ENCODE results near the gene SH3D19.
A peak's percentile ranks its signal among the peaks of the same experiment; 100 is the strongest.
"Not testable (repeated sequence)": the region's sequence is repeated elsewhere in the genome, so short reads cannot be mapped to it uniquely, and the experiment has no call there.

The SH3D19 gene

DNA sequence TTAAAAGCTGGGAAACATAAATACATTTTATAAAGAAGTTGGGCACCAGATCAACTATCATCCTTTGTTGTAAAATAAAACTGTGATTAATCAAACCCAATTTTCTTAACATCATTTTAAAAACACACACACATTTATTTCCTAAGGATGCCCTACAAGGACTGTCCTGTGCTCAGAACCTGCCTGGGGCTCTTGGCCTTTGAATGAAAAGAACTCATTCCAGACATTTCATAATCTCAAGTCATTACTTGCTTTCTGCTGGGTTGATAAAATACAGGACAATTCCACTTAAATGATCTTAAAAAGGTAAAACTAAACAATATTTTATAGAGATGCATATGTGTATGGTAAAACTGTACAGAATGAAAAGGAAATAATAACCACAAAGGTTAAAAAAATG, 2.8 kb downstream of the SH3D19 start:
- no peak for FAIRE-seq

GRCh38 chr4:151322161-151322560, 3.2 kb downstream of the SH3D19 start:
- not testable (repeated sequence) for DNase-seq (ENCODE audit: low spot score); FAIRE-seq

More for the DNA sequence above, 2.8 kb downstream of the SH3D19 start:
- no peak for DNase-seq (ENCODE audit: low spot score)

- no peak for FAIRE-seq
- DNase-seq (ENCODE audit: low spot score) = no peak
Observed at GRCh38 chr4:151321586-151321985, 3.8 kb downstream of the SH3D19 start.

GRCh38 chr4:151319490-151319889, 5.9 kb downstream of the SH3D19 start:
- FAIRE-seq = no peak
- no peak for DNase-seq (ENCODE audit: low spot score)

DNA sequence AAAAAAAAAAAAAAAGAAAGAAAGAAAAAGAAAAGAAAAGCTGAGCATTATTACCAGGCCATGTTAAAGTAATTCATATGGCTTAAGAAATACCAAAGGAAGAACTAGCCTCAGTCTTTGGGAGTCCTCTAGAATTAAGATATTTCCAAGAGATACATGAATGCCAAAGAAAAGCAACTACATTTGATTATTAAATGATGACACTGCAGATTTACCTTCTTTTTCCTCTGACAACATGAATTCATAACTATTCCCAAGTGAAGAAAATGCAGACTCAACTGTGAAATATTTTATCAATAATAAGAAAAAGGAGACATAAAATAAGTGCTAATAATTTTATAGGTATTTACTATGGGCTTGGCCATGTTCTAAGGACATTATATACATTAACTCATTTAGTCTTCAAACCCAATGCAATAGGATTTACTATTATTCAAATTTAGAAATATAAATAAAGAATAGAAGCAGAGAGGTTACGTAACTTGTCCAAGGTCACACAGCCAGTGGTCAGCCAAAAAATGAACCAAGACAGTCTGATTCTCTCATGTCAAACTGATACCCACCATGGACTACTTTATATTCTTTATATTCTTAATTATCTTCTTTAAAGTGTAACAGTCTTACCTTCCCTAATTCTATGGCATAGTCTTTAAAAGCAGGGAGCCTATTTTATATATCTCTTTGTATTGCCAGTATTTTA, 6.9 kb downstream of the SH3D19 start:
- FAIRE-seq = no peak

GRCh38 chr4:151316645-151317044, 8.8 kb downstream of the SH3D19 start:
- FAIRE-seq = no peak
- no peak for DNase-seq (ENCODE audit: low spot score)

More for the DNA sequence above, 6.9 kb downstream of the SH3D19 start:
- no peak for DNase-seq (ENCODE audit: low spot score)

DNA sequence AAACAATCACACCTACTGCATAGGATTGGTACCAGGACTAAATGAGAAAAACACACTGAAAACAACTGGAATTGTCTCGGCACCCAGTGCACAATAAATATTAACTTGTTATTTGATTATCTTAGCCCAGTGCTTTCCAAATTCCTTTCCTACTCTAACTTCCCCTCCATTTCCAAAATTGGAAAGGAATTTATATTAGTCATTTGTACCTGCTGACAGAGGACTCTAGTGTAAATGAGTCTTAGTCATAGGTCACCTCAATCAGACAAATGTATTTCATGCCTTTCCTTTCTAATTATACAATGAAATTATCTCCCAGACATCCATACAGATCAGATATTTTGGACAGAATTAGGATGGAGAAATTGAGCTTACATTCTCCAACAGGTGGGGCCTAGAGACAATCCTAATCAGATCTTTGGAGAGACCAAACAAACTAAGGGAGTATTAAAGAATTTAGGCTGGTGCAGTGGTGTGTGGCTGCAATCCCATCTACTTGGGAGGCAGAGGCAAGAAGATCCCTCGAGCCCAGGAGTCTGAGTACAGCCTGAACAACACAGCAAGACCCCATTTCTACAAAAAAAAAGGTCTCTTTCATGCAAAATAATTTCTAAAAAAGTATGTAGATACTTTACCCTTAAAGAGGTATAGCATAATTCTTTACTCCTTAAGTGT, 10.1 kb downstream of the SH3D19 start:
- no peak for FAIRE-seq
- peak; percentile 45 for DNase-seq (ENCODE audit: low spot score)

DNA sequence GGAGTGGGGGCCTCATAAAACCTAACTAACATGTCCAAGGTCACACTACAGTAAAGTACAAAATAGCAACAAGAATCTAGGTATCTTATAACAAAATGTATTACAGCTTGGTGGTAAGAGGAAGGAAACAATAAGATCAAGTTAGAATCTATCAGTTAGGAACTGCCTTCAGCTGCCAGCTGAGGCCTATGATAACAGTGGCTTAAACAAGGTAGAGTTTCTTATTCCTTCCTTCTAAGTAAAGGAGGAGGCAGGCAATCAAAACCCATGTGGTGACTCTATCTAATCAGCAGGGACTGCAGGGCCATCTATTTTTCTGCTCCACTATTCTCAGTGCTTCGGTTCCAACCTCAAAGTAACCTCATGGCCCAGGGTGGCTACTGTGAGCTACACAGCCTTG, 10.9 kb downstream of the SH3D19 start:
- DNase-seq (ENCODE audit: low spot score) (no peak), FAIRE-seq (no peak)

DNA sequence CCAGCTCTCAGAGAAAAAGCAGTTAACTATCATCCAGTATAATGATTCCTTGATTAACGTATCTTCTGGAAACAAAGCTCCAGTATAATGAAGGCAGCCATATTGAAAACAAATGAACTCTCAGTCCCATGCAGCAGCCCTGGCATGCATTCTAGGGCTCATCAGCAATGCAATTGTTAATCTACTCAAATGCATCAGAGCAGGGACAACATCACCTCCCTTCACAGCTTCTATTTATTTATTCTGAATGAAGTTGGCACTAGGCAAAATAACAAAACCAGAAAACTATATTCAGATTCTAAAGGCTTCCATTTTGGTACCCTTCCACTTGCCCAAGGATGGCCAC, 11.4 kb downstream of the SH3D19 start:
- FAIRE-seq (no peak), DNase-seq (ENCODE audit: low spot score) (no peak)

GRCh38 chr4:151313306-151314009, 11.9 kb downstream of the SH3D19 start:
- FAIRE-seq (no peak), DNase-seq (ENCODE audit: low spot score) (no peak)

DNA sequence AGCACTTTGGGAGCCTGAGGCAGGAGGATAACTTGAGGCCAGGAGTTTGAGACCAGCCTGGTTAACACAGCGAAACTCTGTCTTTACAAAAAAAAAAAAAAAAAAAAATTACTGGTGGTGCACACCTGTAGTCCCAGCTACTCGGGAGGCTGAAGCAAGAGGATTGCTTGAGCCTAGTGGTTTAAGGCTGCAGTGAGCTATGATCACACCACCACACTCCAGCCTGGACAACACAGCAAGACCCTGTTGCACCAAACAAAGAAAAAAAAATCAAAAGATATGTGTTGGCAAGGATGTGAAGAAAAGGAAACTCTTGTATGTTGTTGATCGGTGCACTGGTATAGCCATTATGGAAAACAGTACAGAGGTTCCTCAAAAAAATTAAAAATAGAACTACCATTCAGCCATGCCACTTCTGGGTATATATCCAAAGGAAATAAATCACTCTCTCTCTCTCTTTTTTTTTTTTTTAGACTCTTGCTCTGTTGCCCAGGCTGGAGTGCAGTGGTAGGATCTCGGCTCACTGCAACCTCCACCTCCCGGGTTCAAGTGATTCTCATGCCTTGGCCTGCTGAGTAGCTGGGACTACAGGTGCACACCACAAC, 15.2 kb downstream of the SH3D19 start:
- DNase-seq (ENCODE audit: low spot score) (no peak), FAIRE-seq (no peak)

DNA sequence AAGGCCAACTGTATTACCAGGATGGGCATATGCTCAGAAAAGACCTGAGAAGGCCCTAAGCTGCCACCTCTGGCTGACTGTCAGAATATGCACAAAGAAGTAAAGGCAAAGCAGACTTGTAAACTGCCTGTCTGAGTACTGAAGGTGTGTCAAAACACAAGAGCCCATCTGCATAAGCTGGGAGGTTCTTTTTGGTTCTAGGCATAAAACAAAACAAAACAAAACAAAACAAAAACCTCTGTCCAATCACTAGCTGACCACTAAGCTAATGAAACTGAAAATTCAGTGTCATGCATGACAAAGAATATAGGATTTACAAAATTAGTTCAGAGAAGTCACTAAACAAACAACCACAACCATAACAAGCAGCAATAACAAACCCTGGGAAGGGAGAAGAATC, 20.6 kb downstream of the SH3D19 start:
- FAIRE-seq (no peak), DNase-seq (ENCODE audit: low spot score) (no peak)

DNA sequence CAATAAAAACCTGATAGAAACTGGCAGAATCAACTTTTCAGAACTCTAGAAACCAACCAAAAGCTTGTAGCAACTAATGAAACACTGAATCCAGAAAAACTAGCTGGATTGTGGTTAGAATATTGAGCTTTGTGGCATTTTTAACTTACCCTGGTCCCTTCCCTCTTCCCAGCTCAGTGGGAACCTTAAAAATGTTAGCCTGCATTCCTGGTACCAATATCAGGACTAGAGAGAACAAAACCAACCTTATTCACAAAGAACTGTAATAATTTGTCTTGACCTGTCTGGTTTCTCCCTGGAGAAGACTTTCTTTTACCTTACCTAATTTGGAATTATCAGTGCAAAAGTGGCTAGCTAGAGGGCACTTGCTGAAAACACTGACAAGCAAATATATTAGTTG, 21.2 kb downstream of the SH3D19 start:
- FAIRE-seq = no peak

GRCh38 chr4:151302432-151302831, 23.0 kb downstream of the SH3D19 start:
- DNase-seq (ENCODE audit: low spot score) = no peak
- no peak for FAIRE-seq

More for the DNA sequence above, 21.2 kb downstream of the SH3D19 start:
- no peak for DNase-seq (ENCODE audit: low spot score)

DNA sequence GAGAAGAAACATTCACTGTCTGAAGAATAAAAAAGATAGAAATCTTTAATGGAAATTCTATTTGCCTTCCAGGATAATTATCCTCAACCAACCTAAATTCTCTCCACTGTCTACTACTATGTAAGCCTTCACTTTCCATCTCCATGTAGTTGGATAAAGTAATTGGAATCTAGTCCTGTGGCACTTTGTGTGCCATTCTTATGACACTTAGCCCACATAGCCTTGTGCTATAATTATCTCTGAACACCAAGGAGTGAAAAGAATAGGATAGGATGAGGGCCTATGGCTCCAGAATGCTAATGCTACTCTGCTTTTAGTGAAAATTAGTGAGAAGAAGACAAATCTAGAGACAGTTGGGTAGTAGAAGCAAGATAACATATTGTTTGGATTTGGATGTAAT, 28.2 kb downstream of the SH3D19 start:
- FAIRE-seq = no peak

DNA sequence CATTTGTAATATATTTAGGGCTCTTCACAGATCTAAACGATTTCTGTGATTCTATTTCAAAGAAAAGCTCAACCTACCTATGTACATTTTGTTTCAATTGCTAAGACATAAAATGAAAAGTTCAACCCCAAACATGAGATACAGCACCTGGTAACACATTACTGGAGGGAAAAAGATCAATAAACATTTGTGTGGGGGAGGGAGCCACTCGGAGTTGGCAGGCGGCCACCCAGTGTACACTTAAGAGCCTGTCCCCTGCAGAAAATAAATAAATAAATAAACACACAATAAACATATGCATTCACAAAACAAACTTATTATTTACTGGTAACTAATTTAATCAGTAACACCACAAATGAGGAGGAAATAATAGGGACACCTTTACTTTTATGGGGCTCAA, 29.2 kb downstream of the SH3D19 start:
- no peak for DNase-seq (ENCODE audit: low spot score)
- no peak for FAIRE-seq

More for the DNA sequence above, 28.2 kb downstream of the SH3D19 start:
- no peak for DNase-seq (ENCODE audit: low spot score)

DNA sequence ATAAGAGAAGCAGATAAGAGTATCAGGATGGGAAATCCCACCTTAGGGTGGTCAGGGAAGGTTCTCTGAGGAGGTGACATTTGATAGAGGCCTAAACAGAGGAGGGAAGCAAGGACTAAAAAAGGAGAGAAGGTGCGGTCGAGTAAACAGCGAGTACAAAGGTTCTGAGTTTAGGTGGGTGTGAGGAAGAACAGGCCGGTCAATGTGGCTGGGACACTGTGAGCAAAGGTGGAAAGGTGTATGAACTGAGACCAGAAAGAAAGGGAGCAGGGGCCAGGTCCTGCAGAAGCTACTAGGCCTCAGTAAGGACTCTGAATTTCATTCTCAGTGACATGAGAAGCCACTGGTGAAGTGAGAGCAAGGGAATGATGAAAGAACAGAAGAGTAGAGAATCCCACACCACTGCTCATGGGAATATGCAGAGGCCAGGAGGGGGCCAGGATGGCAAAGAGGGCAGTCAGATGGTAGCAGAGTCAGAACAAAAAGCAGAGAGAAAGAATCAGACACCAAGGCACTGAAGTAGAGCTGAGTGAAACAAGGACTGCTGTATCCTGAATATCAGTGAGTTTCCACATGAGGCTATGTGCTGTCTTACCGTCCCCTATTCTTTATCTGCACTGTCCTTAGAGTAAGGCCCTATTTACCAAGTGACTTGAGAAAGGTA, 30.4 kb downstream of the SH3D19 start:
- no peak for FAIRE-seq
- DNase-seq (ENCODE audit: low spot score) = no peak

DNA sequence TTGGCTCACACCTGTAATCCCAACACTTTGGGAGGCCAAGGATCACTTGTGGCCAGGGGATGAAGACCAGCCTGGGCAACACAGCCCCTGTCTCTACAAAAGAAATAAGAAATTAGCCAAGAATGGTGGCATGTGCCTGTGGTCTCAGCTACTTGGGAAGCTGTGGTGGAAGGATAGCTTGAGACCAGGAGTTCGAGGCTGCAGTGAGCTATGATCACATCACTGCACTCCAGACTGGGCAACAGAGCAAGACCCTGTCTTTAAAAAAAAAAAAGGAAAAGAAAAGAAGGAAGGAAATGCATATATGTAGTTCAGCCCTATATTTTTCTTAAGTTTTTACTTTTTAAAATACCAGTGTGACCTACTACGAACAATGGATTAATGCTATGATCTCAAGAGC, 33.4 kb downstream of the SH3D19 start:
- no peak for DNase-seq (ENCODE audit: low spot score)
- no peak for FAIRE-seq

DNA sequence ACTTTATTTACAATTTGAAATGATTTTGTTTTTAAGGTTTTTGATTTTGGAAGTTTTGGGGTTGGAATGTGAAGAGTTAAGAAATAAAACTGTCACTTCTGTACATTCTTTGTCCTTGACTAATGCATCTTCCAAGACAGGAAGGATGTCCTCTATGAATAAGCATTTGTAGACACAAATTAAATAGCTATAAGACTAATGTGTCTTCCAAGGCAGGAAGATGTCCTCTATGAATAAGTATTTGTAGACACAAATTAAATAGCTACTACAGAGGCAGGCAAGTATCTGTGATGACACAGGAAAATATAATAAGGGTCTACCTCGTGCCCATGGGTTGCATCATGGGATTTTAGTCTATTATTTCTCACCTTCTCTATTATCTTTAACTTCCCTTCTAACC, 33.9 kb downstream of the SH3D19 start:
- no peak for DNase-seq (ENCODE audit: low spot score)
- FAIRE-seq = no peak

DNA sequence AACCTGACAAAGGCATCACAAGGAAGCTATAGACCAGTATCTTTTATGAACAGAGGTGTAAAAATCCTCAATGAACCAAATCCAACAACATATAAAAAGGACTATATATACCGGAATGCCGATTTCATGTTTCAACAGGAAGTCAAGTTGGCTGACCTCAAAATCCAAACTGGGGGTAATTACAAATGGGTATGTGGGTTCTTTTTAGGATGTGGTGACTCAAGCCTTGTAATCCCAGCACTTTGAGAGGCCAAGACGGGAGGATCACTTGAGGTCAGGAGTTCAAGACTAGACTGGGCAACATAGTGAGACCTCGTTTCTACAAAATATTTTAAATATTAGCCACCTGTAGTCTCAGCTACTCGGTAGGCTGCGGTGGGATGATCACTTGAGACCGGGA, 38.0 kb downstream of the SH3D19 start:
- DNase-seq (ENCODE audit: low spot score) = no peak
- no peak for FAIRE-seq

- DNase-seq (ENCODE audit: low spot score) = no peak
Observed at GRCh38 chr4:151284534-151285245, 40.7 kb downstream of the SH3D19 start.

More at GRCh38 chr4:151284534-151285245, 40.7 kb downstream of the SH3D19 start:
- no peak for FAIRE-seq
